ENCODE measurements around the gene PLS3.
A peak's percentile ranks its signal among the peaks of the same experiment; 100 is the strongest.
"Not testable (repeated sequence)": the region's sequence is repeated elsewhere in the genome, so short reads cannot be mapped to it uniquely, and the experiment has no call there.

PLS3 gene, protein sequence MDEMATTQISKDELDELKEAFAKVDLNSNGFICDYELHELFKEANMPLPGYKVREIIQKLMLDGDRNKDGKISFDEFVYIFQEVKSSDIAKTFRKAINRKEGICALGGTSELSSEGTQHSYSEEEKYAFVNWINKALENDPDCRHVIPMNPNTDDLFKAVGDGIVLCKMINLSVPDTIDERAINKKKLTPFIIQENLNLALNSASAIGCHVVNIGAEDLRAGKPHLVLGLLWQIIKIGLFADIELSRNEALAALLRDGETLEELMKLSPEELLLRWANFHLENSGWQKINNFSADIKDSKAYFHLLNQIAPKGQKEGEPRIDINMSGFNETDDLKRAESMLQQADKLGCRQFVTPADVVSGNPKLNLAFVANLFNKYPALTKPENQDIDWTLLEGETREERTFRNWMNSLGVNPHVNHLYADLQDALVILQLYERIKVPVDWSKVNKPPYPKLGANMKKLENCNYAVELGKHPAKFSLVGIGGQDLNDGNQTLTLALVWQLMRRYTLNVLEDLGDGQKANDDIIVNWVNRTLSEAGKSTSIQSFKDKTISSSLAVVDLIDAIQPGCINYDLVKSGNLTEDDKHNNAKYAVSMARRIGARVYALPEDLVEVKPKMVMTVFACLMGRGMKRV

DNA sequence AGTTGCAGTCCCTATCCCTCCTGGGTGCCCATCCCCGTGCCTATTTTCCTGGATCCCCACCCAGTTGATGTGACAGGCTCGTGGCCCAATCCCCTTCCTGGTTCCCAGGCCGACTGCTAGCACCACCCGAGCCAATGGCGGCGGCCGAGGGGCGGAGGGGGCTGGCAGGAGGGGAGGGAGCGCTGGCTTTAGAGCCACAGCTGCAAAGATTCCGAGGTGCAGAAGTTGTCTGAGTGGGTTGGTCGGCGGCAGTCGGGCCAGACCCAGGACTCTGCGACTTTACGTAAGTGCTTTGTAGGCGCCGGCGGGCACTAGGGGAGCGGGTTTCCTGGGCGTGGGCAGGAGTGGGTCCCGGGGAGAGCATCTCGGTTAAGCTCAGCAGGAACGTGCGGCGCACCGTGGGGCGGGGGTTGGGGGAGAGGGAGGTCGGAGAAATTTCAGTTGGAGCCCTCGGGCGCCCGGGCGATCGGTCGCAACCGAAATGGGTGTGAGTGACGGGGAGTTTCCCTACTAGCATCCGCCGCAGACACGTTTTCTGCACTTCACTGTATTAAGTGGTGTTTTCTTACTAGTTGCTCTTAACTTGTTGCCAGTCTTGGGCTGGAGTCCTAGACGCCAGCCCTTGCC, at the start of gene PLS3:
PLS3 (plus strand) TSS at position 197 of the 627 bp plus-strand sequence. CDS start 49,077 bp downstream, outside the sequence.
- peak; percentile 67 for DNase-seq

DNA sequence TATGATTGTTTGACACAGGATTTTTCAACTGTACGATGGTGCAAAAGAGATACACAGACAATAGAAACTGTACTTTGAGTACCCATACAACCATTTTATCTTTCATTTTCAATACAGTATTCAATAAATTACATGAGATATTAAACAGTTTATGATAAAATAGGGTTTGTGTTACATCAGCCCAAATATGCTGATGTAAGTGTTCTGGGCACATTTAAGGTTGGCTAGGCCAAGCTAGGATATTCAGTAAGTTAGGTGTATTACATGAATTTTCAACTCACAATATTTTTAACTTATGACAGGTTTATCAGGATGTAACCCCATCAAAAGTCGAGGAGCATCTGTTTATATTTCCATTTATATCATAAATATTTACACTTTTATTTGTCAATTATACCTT, 42.9 kb upstream of the PLS3 start:
- DNase-seq: no peak

GRCh38 chrX:115521741-115522140, 39.2 kb upstream of the PLS3 start:
- no peak for DNase-seq

- DNase-seq: no peak
These were observed 38.0 kb upstream of the PLS3 start for GRCh38 chrX:115522952-115523351.

DNA sequence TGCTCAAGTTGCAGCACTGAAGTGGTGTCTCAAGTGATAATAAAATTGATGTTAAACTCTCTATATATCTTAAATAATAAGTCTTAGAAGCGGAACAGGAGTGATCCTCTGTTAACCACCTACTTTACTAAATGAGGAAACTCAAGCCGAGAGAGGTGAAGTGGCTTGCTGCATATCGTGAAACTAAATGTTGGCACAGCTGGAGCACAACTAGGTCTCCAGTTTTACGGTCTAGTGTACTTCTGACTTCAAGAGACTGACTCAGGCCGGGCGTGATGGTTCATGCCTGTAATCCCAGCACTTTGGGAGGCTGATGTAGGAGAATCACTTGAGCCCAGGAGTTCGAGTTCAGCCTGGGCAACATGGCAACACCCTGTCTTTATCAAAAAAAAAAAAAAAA, 35.5 kb upstream of the PLS3 start:
- peak; percentile 2 for DNase-seq

DNA sequence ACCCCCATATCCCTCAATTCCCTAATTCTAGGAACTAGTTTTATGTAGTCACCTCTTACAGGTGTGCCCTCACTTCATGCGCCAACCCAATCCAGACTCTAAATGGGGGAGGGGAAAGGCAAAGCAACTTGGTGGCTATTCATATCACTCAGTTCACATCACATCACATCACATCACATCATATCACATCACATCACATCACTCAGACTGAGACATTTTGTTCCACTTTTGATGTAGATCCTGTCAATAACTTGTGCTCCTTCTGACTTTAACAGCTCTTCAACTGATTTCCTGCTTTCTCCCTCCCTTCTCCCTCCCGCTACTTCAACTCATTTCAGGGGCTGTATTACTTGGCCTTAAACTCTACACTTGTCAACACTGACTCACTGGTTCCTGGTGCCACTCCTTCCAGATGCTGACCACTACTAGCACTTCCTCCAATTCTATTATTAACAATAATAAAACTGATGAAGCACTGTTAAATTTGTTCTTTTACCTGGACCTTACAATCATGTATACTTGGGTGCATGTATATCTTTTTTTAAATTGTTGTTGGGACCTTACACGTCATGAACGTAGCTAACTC, 29.1 kb upstream of the PLS3 start:
- no peak for DNase-seq

GRCh38 chrX:115533485-115533884, 27.5 kb upstream of the PLS3 start:
- DNase-seq: no peak

GRCh38 chrX:115534383-115534782, 26.6 kb upstream of the PLS3 start:
- no peak for DNase-seq

GRCh38 chrX:115535421-115535820, 25.6 kb upstream of the PLS3 start:
- DNase-seq: no peak

DNA sequence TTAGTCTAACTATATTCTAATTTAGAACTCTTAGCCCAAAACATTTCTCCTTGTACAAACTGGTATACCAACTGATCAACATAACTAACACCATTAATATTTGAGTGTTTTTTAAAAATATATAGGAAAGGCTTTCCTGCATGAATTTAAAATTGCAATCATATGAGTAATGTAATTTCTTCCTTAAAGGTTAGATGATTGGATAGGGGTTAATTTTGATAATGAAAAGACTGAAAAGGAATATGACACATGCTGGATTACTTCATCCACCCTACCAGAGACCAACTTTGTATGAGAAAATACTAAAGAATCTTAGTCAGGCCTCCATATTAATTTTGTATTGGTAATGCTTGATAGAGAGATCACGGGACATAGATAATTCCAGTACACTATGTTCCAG, 25.1 kb upstream of the PLS3 start:
- DNase-seq: no peak

GRCh38 chrX:115539841-115540240, 21.1 kb upstream of the PLS3 start:
- no peak for DNase-seq

- DNase-seq: not testable (repeated sequence)
These were observed 19.9 kb upstream of the PLS3 start for GRCh38 chrX:115541045-115541444.

DNA sequence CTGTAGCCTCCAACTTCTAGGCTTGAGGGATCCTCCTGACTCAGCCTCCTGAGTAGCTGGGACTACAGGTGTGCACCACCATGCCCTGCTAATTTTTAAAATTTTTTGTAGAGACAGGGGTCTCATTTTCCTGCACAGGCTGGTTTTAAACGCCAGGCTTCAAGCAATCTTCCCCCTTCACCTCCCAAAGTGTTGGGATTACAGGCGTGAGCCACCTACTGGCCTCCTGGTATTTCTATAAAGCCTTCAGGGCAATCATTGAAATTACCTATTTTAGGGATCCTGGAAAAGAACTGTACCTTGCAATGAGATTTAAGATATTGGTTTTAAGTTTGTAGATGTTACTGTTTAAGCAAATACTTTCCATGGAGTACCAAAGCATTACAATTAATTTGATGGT, 13.5 kb upstream of the PLS3 start:
- no peak for DNase-seq

DNA sequence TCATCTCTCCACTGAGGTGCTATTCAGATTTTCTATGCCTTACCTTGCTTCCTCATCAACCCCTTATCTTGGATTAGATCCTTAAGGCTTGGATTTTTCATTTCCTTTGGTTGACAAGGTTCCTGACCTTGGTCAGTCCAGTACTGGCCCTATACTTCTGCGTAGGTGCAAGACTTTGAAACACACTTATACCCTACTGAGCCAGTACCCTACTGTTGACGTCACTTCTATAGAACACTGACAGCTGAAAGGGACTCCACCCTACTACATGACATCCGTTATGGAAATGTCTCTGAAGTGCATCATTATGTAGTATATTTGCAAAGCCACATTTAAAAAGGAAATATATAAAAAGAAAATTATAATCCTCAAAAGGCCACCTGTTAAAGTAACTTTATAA, 12.0 kb upstream of the PLS3 start:
- DNase-seq: no peak

- DNase-seq: peak; percentile 9
These were observed 7.8 kb upstream of the PLS3 start for GRCh38 chrX:115553171-115553570.

DNA sequence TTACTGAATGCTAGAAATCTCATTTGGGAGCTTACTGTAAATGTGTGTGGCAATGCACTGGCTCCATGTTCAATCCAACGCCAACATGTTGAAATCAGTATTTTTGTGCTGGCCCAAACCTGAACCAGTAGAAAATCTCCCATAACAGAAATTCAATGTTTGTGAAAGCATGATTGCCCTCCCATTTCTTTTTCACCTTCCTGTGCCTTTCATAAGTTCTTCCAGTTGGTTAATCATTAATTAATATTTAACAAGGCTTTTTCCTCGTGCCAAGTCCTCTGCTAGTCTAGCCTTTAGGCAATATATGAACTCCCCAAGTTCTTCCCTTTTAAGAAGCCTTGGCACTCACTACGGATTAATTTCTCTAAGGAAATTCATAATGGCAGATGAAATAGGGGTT, 1.3 kb upstream of the PLS3 start:
- DNase-seq: no peak

- no peak for DNase-seq
These were observed 580 bp upstream of the PLS3 start for GRCh38 chrX:115560211-115560977.

- DNase-seq: peak; percentile 77
These were observed 868 bp downstream of the PLS3 start for GRCh38 chrX:115561605-115562479.

GRCh38 chrX:115562480-115562847, 1.5 kb downstream of the PLS3 start:
- DNase-seq: no peak

GRCh38 chrX:115563633-115564162, 2.7 kb downstream of the PLS3 start:
- DNase-seq: peak; percentile 7

- DNase-seq: no peak
These were observed 3.3 kb downstream of the PLS3 start for GRCh38 chrX:115564243-115564642.

- DNase-seq: no peak
These were observed 4.9 kb downstream of the PLS3 start for GRCh38 chrX:115565888-115566287.

Data from NCI-H1092 treated with DMSO at 0.1 percent for 48 hours (cell line).